ENCODE results near the gene MEX3B.

MEX3B gene

GRCh38 chr15:82045892-82046665, at the start of gene MEX3B:
MEX3B (minus strand) TSS chr15:82046018; CDS start chr15:82045705, 313 bp downstream.
- DNase-seq: peak; percentile 96

GRCh38 chr15:82093774-82094211, 48.0 kb upstream of the MEX3B start:
- DNase-seq: no peak

GRCh38 chr15:82093325-82093724, 47.5 kb upstream of the MEX3B start:
- DNase-seq: no peak

GRCh38 chr15:82091636-82092140, 45.9 kb upstream of the MEX3B start:
- DNase-seq: no peak

GRCh38 chr15:82086243-82086995, 40.6 kb upstream of the MEX3B start:
- no peak for DNase-seq

- DNase-seq: no peak
These were observed 36.3 kb upstream of the MEX3B start for GRCh38 chr15:82081914-82082762.

- DNase-seq: no peak
These were observed 35.0 kb upstream of the MEX3B start for GRCh38 chr15:82080774-82081173.

- no peak for DNase-seq
These were observed 33.9 kb upstream of the MEX3B start for GRCh38 chr15:82079736-82080135.

- DNase-seq: no peak
These were observed 28.8 kb upstream of the MEX3B start for GRCh38 chr15:82074610-82075009.

GRCh38 chr15:82072926-82073537, 27.2 kb upstream of the MEX3B start:
- DNase-seq: no peak

- DNase-seq: no peak
These were observed 20.6 kb upstream of the MEX3B start for GRCh38 chr15:82066455-82066854.

GRCh38 chr15:82064824-82065223, 19.0 kb upstream of the MEX3B start:
- no peak for DNase-seq

- DNase-seq: peak; percentile 70
These were observed 16.9 kb upstream of the MEX3B start for GRCh38 chr15:82062479-82063454.

GRCh38 chr15:82060817-82061216, 15.0 kb upstream of the MEX3B start:
- no peak for DNase-seq

- no peak for DNase-seq
These were observed 12.8 kb upstream of the MEX3B start for GRCh38 chr15:82058517-82059204.

GRCh38 chr15:82058026-82058425, 12.2 kb upstream of the MEX3B start:
- no peak for DNase-seq

- no peak for DNase-seq
These were observed 11.4 kb upstream of the MEX3B start for GRCh38 chr15:82056958-82057823.

- DNase-seq: no peak
These were observed 6.9 kb upstream of the MEX3B start for GRCh38 chr15:82052751-82053150.

- DNase-seq: no peak
These were observed 5.8 kb upstream of the MEX3B start for GRCh38 chr15:82051664-82052063.

- DNase-seq: no peak
These were observed 3.0 kb upstream of the MEX3B start for GRCh38 chr15:82048811-82049210.
